Measurements from ENCODE around the gene CHST11. TPM values are rescaled to one million over a fixed set of nuclear protein-coding genes. Genes with fewer than 3 reads are reported as not detected.

The CHST11 gene
- total and polyA plus RNA-seq, 2 of the 4 experiments (the other 2 are of a cell fraction), result 1.4 to 2.7 TPM

DNA sequence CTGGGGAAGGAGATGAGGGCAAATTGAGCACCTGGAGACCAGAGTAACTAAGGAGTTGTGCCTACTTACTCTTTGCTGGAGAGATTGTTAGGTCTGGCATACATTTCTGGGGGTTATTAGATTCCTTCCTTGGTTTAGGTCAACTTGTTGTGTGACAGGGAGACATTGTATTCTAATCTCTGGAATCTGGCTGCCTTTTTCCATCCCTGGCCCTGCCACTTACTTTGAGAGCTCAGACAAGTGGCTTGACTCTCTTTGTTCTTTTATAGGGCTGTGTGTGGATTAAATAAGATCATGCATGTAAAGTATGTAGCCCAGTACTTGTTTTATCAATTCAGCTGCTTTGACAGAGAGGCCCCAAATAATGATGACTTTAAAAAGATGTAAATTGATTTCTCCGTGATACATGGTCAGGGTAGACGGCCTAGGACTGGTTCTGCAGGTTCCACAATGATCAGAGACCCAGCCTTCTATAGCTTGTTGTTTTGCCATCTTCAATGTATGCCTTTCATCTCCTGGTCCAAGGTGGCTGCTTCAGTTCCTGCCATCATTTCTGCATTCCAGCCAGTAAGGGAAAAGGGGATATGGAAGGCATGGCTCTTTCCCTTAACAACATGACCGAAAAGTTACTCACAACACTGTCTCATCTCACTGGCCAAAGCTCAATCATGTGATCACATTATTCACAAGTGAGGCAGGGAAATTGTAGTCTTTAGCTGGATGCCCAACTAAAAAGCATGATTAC lies 72.6 kb downstream of the CHST11 start:
- Histone ChIP-seq H3K9me1 (ENCODE audit: insufficient read depth, low read length) (no peaks in the 10 kb centered on the region), H3K9ac (ENCODE audit: low read depth, low read length) (no peak overlapping the region), H2AK5ac (ENCODE audit: low read depth, low read length) (no peak overlapping the region), H3K36me3 (ENCODE audit: control insufficient read depth, insufficient read depth, low read length) (no peaks in the 10 kb centered on the region), H2BK5ac (ENCODE audit: low read depth, low read length, poor library complexity, severe bottlenecking) (no peak overlapping the region), H2BK15ac (ENCODE audit: low read depth, low read length) (no peak overlapping the region), H3K56ac (ENCODE audit: extremely low read depth, insufficient read depth, low read length) (no peak overlapping the region), H3K4me2 (ENCODE audit: low read depth, low read length) (no peak overlapping the region), H3K27me3 (ENCODE audit: control insufficient read depth, insufficient read depth, low read length) (peaks cover 19% of the 10 kb centered on the region), H3K9me3 (ENCODE audit: control insufficient read depth, insufficient read depth, low read length) (0 out of 2 replicates have a peak, but pooled peaks cover 5% of the 10 kb centered on the region), H3K23ac (ENCODE audit: low read depth, low read length) (no peak overlapping the region), H3K18ac (ENCODE audit: low read depth, low read length) (no peak overlapping the region), H3K4me3 (ENCODE audit: insufficient read depth, low read depth, low read length) (no peak overlapping the region), H2BK120ac (ENCODE audit: low read depth, low read length) (no peak overlapping the region), H2AK9ac (replicated peaks; ENCODE audit: low read depth, low read length, poor library complexity) (no peak overlapping the region), H2AFZ (replicated peaks; ENCODE audit: low read length, poor library complexity) (no peak overlapping the region), H3K27ac (ENCODE audit: insufficient read depth, low read length) (no peak overlapping the region), H3K14ac (replicated peaks; ENCODE audit: low read depth, low read length) (no peak overlapping the region), H3K4me1 (ENCODE audit: control insufficient read depth, insufficient read depth, low read length) (no peaks in the 10 kb centered on the region), H3K4ac (ENCODE audit: low read depth, low read length) (no peak overlapping the region), H4K20me1 (ENCODE audit: insufficient read depth, low read length) (no peaks in the 10 kb centered on the region), H2BK20ac (ENCODE audit: low read depth, low read length) (no peak overlapping the region), H4K8ac (ENCODE audit: low read depth in 2 of 2, low read length in 2 of 2) (no peak overlapping the region), H4K91ac (ENCODE audit: insufficient read depth, low read depth, low read length) (no peak overlapping the region), H4K5ac (ENCODE audit: low read depth, low read length) (no peak overlapping the region), H3K79me1 (ENCODE audit: low read depth in 1 of 2, low read length in 2 of 2) (no peaks in the 10 kb centered on the region)
- intact Hi-C loops (cut with micrococcal nuclease) (no loop called here), dilution Hi-C loops (cut with HindIII; ENCODE audit: low sequenced_read_pairs, unreplicated experiment) (no loop called here), in situ Hi-C loops (cut with MboI; ENCODE audit: low sequenced_read_pairs) (no loop called here)
- ChIA-PET POLR2A (ENCODE audit: unreplicated experiment) (no interaction called here), CTCF (no interaction called here)
- no peak for TF ChIP-seq POLR2A (IDR thresholded peaks at IDR 0.05; ENCODE audit: low read depth, low read length)
- WGBS, 2 experiments (ENCODE audit: extremely low coverage in 2 of 2, insufficient read length in 1 of 2), result no CpG with 5 or more reads among the region's 3 CpGs
- no TSS peak for BruUV-seq (replicated peaks)
- no peak for ATAC-seq (ENCODE audit: low read depth)
- DNase-seq, result no peak
